ENCODE data around the gene TATDN2.

DNA sequence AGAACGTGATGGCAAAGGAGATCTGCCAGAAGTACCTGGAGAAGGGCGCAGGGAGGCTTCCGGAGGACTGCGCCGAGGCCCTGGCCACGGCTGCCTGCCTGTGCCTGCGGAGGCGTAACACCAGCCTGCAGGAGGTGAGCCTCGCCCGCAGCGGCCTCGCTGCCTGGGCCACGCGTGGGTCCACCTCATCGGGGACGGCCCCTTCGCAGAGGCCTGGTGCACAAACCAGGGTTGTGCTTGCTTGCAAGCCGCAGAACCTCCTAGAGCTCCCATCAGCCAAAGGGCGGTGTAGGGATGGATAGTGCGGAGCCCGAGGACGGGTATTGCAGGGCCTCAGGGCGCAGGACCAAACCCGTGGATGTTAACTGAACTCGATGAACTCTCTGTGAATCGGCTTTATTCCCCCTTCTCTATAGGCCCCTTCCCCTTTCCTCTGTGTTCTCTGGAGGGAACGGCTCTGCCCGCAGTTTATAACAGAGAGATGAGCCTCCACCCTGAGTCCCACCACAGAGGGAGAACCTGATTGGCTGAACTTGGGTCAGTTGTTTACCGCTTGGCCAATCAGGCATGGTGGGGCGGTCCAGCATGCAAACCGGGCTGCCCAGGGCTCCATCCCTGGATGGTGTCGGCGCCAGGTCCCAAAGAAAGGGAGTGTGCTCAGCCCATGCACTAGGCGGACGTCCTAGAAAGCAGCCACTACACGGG, 13.6 kb upstream of the TATDN2 start:
- TF ChIP-seq, protein P1, sequence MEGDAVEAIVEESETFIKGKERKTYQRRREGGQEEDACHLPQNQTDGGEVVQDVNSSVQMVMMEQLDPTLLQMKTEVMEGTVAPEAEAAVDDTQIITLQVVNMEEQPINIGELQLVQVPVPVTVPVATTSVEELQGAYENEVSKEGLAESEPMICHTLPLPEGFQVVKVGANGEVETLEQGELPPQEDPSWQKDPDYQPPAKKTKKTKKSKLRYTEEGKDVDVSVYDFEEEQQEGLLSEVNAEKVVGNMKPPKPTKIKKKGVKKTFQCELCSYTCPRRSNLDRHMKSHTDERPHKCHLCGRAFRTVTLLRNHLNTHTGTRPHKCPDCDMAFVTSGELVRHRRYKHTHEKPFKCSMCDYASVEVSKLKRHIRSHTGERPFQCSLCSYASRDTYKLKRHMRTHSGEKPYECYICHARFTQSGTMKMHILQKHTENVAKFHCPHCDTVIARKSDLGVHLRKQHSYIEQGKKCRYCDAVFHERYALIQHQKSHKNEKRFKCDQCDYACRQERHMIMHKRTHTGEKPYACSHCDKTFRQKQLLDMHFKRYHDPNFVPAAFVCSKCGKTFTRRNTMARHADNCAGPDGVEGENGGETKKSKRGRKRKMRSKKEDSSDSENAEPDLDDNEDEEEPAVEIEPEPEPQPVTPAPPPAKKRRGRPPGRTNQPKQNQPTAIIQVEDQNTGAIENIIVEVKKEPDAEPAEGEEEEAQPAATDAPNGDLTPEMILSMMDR (IDR thresholded peaks at IDR 0.05; ENCODE audit: borderline replicate concordance, extremely low read depth, low read length, poor library complexity, severe bottlenecking): no peak
- TF ChIP-seq EZH2 (IDR thresholded peaks at IDR 0.05; ENCODE audit: borderline replicate concordance, low read depth, low read length, severe bottlenecking): no peak
